HepG2 (cell line): Measurements from ENCODE around the gene LAMA5. TPM values are rescaled to one million over a fixed set of nuclear protein-coding genes. Genes with fewer than 3 reads are reported as not detected.

Experiments used
- ARID4A ChIP-seq: sonication (generic); formaldehyde crosslinking; IDR thresholded peaks from 2 replicates; pipeline ENCODE4 v1.5.0; 2020; ENCODE audit warnings: mild to moderate bottlenecking, missing genetic modification reagents, borderline replicate concordance
- ASH2L ChIP-seq: fragments of 300-600, 200-600 bp; sonication (generic); IDR thresholded peaks from 2 replicates; pipeline ENCODE4 v1.7.0; 2017; ENCODE audit warnings: low read depth, mild to moderate bottlenecking, moderate library complexity, mixed read lengths, low read length; ENCODE audit not compliant: insufficient read length
- ATM ChIP-seq: fragments of 450-650 bp; IDR thresholded peaks from 2 replicates; pipeline ENCODE4 v1.7.1; 2017; ENCODE audit warnings: mild to moderate bottlenecking, borderline replicate concordance
- MYNN ChIP-seq: sonication (generic); formaldehyde crosslinking; IDR thresholded peaks from 2 replicates; pipeline ENCODE4 v1.4.0; 2020; ENCODE audit warnings: mild to moderate bottlenecking, low read depth, missing genetic modification reagents
- RARG ChIP-seq: sonication (generic); formaldehyde crosslinking; IDR thresholded peaks from 2 replicates; pipeline ENCODE4 v1.4.0; 2020; ENCODE audit warnings: low read depth, mild to moderate bottlenecking, missing genetic modification reagents
- ZBTB20 ChIP-seq: sonication (generic); formaldehyde crosslinking; IDR thresholded peaks from 2 replicates; pipeline ENCODE4 v1.8.1; 2023; ENCODE audit warnings: missing genetic modification reagents, low read depth, mild to moderate bottlenecking, borderline replicate concordance
- ZNF225 ChIP-seq: sonication (generic); formaldehyde crosslinking; IDR thresholded peaks from 2 replicates; pipeline ENCODE4 v1.4.0; 2020; ENCODE audit warnings: mild to moderate bottlenecking, missing genetic modification reagents
- ZNF33B ChIP-seq: sonication (generic); formaldehyde crosslinking; IDR thresholded peaks from 2 replicates; pipeline ENCODE4 v1.5.1; 2020; ENCODE audit warnings: mild to moderate bottlenecking, missing genetic modification reagents
- ZNF451 ChIP-seq: sonication (generic); formaldehyde crosslinking; IDR thresholded peaks from 2 replicates; pipeline ENCODE4 v1.5.0; 2020; ENCODE audit warnings: mild to moderate bottlenecking, missing genetic modification reagents
- ZNF503 ChIP-seq: sonication (generic); formaldehyde crosslinking; IDR thresholded peaks from 2 replicates; pipeline ENCODE4 v1.4.0; 2020; ENCODE audit warnings: missing genetic modification reagents
- ZNF556 ChIP-seq: sonication (generic); formaldehyde crosslinking; IDR thresholded peaks from 2 replicates; pipeline ENCODE4 v1.4.0; 2020; ENCODE audit warnings: mild to moderate bottlenecking, missing genetic modification reagents, borderline replicate concordance
- ZNF629 ChIP-seq: sonication (generic); formaldehyde crosslinking; conservative IDR thresholded peaks from 2 replicates; pipeline ENCODE4 v1.5.0; 2020; ENCODE audit warnings: missing genetic modification reagents
- ZNF704 ChIP-seq: sonication (generic); formaldehyde crosslinking; IDR thresholded peaks from 2 replicates; pipeline ENCODE4 v1.8.1; 2023; ENCODE audit warnings: mild to moderate bottlenecking, inconsistent platforms, moderate library complexity, missing genetic modification reagents, borderline replicate concordance
- polyA plus RNA-seq, 8 experiments: library from polyadenylated mRNA; depleted of rRNA in 3 of 8; stranded (reverse) in 7 of 8; unstranded in 1 of 8; fragments of >200 nt; fragmentation: Illumina TruSeq in 4 of 8; extraction: Trizol in 4 of 8; gene quantifications; 2 replicates each; pipeline versions ENCODE4 v1.2.1 to v1.2.3, GENCODE V29; 2011 to 2016; ENCODE audit warnings: low read depth in 4 of 8, missing spikeins in 1 of 8, mixed read lengths in 1 of 8; ENCODE audit not compliant: insufficient read depth in 1 of 8
- total RNA-seq, 5 experiments: library from RNA; depleted of rRNA; stranded (reverse); fragments of >200 nt; fragmentation: Illumina TruSeq; extraction: Trizol; gene quantifications; 2 replicates each; pipeline ENCODE4 v1.2.3, GENCODE V29; 2016; ENCODE audit warnings: low read depth in 1 of 5
- TF ChIP-seq, protein P1 (sequence below): sonication (generic); formaldehyde crosslinking; IDR thresholded peaks from 2 replicates; pipeline ENCODE4 v1.8.1; 2022; ENCODE audit warnings: low read depth, mild to moderate bottlenecking, missing genetic modification reagents
- TF ChIP-seq, protein P2 (sequence below): sonication (generic); formaldehyde crosslinking; IDR thresholded peaks from 2 replicates; pipeline ENCODE4 v1.4.0; 2020; ENCODE audit warnings: missing genetic modification reagents, borderline replicate concordance

The LAMA5 gene
- total and polyA plus RNA-seq, 2 of the 13 experiments (the other 11 are each of a cell fraction or from before 2014, with no cell fraction given) = 21.0 to 44.7 TPM

- TF ChIP-seq ZNF556 (CRISPR knock-in tag) = 0 out of 2 replicates have a peak, but pooled peaks have one; percentile 65
- TF ChIP-seq, protein P1, sequence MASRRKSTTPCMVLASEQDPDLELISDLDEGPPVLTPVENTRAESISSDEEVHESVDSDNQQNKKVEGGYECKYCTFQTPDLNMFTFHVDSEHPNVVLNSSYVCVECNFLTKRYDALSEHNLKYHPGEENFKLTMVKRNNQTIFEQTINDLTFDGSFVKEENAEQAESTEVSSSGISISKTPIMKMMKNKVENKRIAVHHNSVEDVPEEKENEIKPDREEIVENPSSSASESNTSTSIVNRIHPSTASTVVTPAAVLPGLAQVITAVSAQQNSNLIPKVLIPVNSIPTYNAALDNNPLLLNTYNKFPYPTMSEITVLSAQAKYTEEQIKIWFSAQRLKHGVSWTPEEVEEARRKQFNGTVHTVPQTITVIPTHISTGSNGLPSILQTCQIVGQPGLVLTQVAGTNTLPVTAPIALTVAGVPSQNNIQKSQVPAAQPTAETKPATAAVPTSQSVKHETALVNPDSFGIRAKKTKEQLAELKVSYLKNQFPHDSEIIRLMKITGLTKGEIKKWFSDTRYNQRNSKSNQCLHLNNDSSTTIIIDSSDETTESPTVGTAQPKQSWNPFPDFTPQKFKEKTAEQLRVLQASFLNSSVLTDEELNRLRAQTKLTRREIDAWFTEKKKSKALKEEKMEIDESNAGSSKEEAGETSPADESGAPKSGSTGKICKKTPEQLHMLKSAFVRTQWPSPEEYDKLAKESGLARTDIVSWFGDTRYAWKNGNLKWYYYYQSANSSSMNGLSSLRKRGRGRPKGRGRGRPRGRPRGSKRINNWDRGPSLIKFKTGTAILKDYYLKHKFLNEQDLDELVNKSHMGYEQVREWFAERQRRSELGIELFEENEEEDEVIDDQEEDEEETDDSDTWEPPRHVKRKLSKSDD (CRISPR knock-in tag) = peak; percentile 91
- TF ChIP-seq ZNF33B (CRISPR knock-in tag) = peak; percentile 63; the same call in 1 of the 2 replicates
- 0 out of 2 replicates have a peak, but pooled peaks have one; percentile 38 for TF ChIP-seq ZNF704 (CRISPR knock-in tag)
- TF ChIP-seq ARID4A (CRISPR knock-in tag) = peak; percentile 34; the same call in 1 of the 2 replicates
- TF ChIP-seq ZBTB20 (CRISPR knock-in tag) = no peak
- TF ChIP-seq, protein P2, sequence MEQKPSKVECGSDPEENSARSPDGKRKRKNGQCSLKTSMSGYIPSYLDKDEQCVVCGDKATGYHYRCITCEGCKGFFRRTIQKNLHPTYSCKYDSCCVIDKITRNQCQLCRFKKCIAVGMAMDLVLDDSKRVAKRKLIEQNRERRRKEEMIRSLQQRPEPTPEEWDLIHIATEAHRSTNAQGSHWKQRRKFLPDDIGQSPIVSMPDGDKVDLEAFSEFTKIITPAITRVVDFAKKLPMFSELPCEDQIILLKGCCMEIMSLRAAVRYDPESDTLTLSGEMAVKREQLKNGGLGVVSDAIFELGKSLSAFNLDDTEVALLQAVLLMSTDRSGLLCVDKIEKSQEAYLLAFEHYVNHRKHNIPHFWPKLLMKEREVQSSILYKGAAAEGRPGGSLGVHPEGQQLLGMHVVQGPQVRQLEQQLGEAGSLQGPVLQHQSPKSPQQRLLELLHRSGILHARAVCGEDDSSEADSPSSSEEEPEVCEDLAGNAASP (CRISPR knock-in tag) = peak; percentile 50; the same call in 1 of the 2 replicates
- no peak for TF ChIP-seq ASH2L
- TF ChIP-seq ZNF225 (CRISPR knock-in tag) = no peak; the same call in 1 of the 2 replicates
- no peak for TF ChIP-seq RARG (CRISPR knock-in tag)
- TF ChIP-seq MYNN (CRISPR knock-in tag) = no peak
- no peak for TF ChIP-seq ZNF629 (CRISPR knock-in tag)
- no peak for TF ChIP-seq ZNF503 (CRISPR knock-in tag)
- TF ChIP-seq ATM = no peak
- no peak for TF ChIP-seq ZNF451
Observed at GRCh38 chr20:62405108-62405980, 38.2 kb upstream of the LAMA5 start (continued).
